A673 (cell line): ENCODE measurements around the gene GATA6.

Experiments
- CTCF ChIP-seq: fragments of 300-800, 200-600 bp; sonication (generic); conservative IDR thresholded peaks from 2 replicates; pipeline ENCODE4 v1.5.1; 2017; ENCODE audit warnings: low read depth, mild to moderate bottlenecking, antibody characterized with exemption, low read length, moderate library complexity, mixed read lengths
- EZH2 ChIP-seq: fragments of 200-600 bp; sonication (generic); IDR thresholded peaks from 2 replicates; pipeline ENCODE4 v1.6.1; 2017; ENCODE audit warnings: borderline replicate concordance, low read depth, mild to moderate bottlenecking, mixed read lengths, antibody characterized with exemption, low read length; ENCODE audit not compliant: poor library complexity, severe bottlenecking

GRCh38 chr18:22193466-22193865 is 24.1 kb downstream of the GATA6 start:
- TF ChIP-seq CTCF (no peak), EZH2 (no peak)
